GM21528 (cell line): Measurements from ENCODE around the gene PSMB5.
"Not testable (repeated sequence)": the region's sequence is repeated elsewhere in the genome, so short reads cannot be mapped to it uniquely, and the experiment has no call there.

Experiments
- ATAC-seq: cut with Tn5 transposase; IDR thresholded peaks from one replicate; pipeline ENCODE4 v1.9.1; 2021; ENCODE audit warnings: mild to moderate bottlenecking, moderate library complexity; ENCODE audit not compliant: unreplicated experiment, low FRiP score

Gene PSMB5

GRCh38 chr14:23020143-23021128, 14.3 kb downstream of the PSMB5 start:
- no peak for ATAC-seq

DNA sequence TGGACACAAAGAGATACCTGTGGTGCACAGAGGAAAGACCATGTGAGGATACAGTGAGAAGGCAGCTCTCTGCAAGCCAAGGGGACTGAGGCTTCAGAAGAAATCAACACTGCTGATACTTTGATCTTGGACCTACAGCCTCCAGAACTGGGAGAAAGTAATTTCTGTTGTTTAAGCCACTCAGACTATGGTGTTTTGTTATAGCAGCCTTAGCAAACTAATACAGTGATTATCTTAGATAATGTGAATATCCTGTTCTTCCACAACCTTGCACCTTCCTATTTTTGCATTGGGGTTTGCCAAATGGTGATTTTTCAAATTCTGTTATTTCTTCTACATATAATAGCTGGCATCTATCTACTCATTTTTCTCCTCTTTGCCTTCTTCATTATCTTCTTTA, 16.6 kb downstream of the PSMB5 start:
- ATAC-seq, result no peak

- ATAC-seq, result no peak
Observed at GRCh38 chr14:23017091-23017490, 17.6 kb downstream of the PSMB5 start.

GRCh38 chr14:23015618-23016017, 19.1 kb downstream of the PSMB5 start:
- ATAC-seq, result no peak

GRCh38 chr14:23013749-23014054, 21.0 kb downstream of the PSMB5 start:
- ATAC-seq, result not testable (repeated sequence)

DNA sequence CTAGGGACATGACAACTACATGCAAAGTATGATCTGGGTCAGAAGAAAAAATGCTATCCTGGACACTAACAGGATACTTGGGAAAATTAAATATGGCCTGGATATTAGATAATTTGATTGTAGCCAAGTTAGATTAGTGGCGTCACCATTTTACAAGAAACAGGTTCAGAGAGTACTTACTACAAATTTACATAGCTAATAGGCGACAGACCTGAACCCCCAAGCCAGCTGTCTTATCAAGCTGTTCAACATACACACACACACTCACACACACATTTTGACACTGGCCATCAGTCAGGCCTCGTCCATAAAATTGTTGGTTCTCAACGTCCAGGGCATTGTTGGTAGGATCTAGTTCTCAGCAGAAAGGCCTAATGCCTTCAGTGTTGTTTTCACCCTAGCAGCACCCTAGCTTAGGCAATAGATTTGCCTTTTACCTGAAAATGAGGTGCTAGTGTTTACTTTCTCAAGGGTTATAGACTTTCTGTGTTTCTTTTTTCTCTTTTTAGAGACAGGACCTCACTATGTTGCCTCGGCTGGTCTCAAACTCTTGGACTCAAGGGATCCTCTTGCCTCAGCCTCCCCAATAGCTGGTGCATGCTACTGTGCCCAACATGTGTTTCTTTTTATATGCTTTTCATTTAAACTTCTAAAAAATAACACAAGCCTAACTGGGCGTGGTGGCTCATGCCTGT, 21.5 kb downstream of the PSMB5 start:
- no peak for ATAC-seq

DNA sequence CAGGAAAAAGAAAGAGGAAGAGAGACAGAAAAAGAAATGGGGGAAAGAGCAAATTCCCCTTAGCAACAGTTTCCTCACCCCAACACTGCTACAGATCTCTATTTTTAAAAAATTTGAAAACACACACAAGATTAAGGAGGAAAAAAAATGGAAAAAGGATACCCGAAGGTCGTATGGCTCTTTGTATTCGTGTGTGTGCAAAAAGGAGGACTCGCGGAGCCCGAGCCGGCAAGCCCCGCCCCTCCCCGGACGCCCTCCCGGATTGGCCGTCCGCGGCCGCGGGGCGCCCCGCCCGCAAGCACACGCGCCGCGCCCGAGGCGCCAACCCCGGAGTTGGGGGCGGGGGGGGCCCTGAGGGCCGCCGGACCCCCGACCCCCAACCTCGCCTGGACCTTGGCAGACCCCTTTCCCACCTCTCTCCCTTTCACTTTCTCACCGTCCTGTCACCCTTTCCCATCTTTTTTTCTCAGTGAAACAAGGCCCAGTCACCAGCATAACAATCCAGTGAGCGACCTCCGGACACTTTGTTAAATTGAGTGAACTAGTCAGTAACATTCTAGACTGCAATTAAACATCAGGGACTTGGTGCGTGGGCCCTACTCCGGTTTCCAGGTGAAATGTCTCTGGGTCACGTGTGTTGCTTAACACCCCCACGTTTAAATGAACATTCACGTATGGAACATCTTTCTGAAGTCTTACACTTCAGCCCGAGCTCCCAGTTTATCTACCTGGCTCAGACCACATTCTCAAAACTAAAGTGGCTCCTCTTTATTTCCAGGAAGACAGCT, 24.6 kb downstream of the PSMB5 start, which contains the start of gene C14orf93:
C14orf93 (minus strand) TSS at position 205 of the 788 bp plus-strand sequence. CDS start 11,120 bp downstream, outside the sequence.
- no peak for ATAC-seq

DNA sequence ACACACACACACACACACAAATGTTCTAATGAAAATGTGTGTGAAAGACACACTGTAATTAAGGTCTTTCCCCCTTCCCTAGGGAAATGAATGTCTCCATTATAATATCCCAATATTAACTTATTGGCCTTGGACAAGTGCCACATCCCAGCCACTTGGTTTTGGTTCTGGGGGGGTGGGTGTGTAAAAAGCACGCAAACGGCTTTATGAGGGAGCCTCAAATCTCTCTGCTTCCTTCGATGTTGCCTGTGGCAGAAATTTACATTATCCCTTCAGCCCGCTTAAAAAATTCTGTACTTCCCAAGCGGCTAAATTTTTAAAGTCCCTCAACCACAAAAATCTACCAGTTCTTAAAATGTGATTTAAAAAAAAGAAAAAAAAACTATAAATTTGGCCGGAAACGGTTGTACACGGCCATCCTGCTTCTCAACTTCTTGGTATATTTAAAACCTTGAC, 25.2 kb downstream of the PSMB5 start:
- ATAC-seq, result no peak

GRCh38 chr14:23008831-23009230, 25.9 kb downstream of the PSMB5 start:
- no peak for ATAC-seq

GRCh38 chr14:23006544-23007419, 27.9 kb downstream of the PSMB5 start:
- ATAC-seq, result peak; percentile 91

GRCh38 chr14:23006188-23006534, 28.5 kb downstream of the PSMB5 start:
- ATAC-seq, result no peak

- no peak for ATAC-seq
Observed at GRCh38 chr14:23005451-23006187, 29.1 kb downstream of the PSMB5 start.

- ATAC-seq, result not testable (repeated sequence)
Observed at GRCh38 chr14:23004274-23004673, 30.4 kb downstream of the PSMB5 start.

GRCh38 chr14:23002592-23002991, 32.1 kb downstream of the PSMB5 start:
- no peak for ATAC-seq

DNA sequence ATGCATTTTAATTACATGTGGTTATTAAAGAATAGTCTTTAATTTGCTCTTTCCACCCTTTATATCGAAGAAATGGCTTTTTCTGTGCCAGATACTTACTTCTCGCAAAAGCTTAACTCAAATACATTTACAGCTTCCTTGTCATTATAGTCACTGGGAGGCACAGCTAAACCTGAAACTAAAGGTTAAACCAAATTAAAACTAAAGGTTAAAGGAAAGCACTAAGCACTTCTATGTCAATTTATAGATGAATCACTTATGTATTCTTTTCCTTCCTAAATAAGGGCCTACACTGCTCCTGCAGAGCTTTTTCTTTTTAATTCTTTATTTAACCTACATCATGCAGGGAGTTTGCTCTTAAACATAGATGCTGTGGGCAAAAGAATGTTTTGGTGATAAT, 33.8 kb downstream of the PSMB5 start:
- no peak for ATAC-seq

GRCh38 chr14:22998329-22999012, 36.2 kb downstream of the PSMB5 start:
- no peak for ATAC-seq

DNA sequence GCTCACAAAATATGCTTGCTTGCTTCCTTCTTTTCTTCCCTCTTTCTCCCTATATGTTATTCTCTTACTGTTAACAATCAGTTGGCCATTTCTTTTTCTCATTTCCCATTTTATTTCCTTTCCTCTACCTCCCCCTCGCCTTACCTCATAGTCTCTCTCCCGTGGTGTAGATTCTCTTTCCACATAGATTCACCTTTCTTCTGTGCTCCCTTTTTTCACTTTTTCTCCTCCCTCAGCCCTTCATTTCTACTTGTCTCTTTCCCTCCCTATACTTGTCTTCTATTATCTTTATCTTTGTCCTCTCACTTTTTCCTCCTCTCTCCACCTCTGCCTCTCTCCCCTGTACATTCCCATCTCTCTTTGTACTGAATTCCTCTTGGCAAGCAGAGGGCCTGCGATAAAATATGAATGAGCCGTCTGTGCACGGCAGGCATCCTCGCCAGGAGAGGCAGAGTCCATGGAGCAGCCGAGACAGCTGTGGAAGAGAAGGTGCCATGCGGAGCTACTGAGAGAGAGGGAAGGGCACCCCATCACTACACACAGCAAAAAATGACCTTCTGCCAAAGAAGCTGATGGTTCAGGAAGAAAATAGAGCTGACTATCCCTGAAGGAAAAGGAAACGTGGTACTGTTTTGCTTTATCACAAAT, 36.9 kb downstream of the PSMB5 start:
- no peak for ATAC-seq
